ENCODE data around the gene PLD5. TPM values are rescaled to one million over a fixed set of nuclear protein-coding genes. Genes with fewer than 3 reads are reported as not detected.

The PLD5 gene
- total and polyA plus RNA-seq, 4 donors, result under 0.01 to 0.17 (median 0.05) TPM; not detected in 1

GRCh38 chr1:242086093-242086492 lies 438.4 kb downstream of the PLD5 start:
- H3K27me3 ChIP-seq (ENCODE audit: control insufficient read depth in 4 of 4, insufficient read depth in 4 of 4, low read length in 3 of 4), result no peaks in the 10 kb centered on the region
- H3K4me1 ChIP-seq (ENCODE audit: control insufficient read depth in 4 of 4, insufficient read depth in 4 of 4, low read length in 3 of 4), result no peaks in the 10 kb centered on the region
- no peak for DNase-seq (ENCODE audit: low spot score)
- no peak overlapping the region for H3K27ac ChIP-seq (ENCODE audit: low read depth in 1 of 2, low read length in 2 of 2)
- TF ChIP-seq FOXA2 (IDR thresholded peaks at IDR 0.05) (no peak), CTCF (IDR thresholded peaks at IDR 0.05; ENCODE audit: low read depth, low read length, missing input control) (no peak), ATF3 (IDR thresholded peaks at IDR 0.05) (no peak), HNF4G (IDR thresholded peaks at IDR 0.05) (no peak), YY1 (IDR thresholded peaks at IDR 0.05) (no peak)
- no peaks in the 10 kb centered on the region for H3K36me3 ChIP-seq (ENCODE audit: control insufficient read depth in 4 of 4, insufficient read depth in 3 of 4, low read depth in 1 of 4, low read length in 3 of 4)
- H3K9ac ChIP-seq (ENCODE audit: low read depth in 1 of 2, low read length in 2 of 2), result no peak overlapping the region
- WGBS, result 63% methylated on average over 3 of the region's 3 CpGs
- no peak overlapping the region for H3K4me3 ChIP-seq (ENCODE audit: low read depth in 1 of 3, low read length in 3 of 3)
- H3K9me3 ChIP-seq (ENCODE audit: control insufficient read depth in 4 of 4, low read length in 3 of 4), result no peaks in the 10 kb centered on the region

GRCh38 chr1:242083742-242084141 lies 440.8 kb downstream of the PLD5 start:
- Histone ChIP-seq H3K27me3 (ENCODE audit: control insufficient read depth in 4 of 4, insufficient read depth in 4 of 4, low read length in 3 of 4) (no peaks in the 10 kb centered on the region), H3K9ac (ENCODE audit: low read depth in 1 of 2, low read length in 2 of 2) (no peak overlapping the region), H3K36me3 (ENCODE audit: control insufficient read depth in 4 of 4, insufficient read depth in 3 of 4, low read depth in 1 of 4, low read length in 3 of 4) (no peaks in the 10 kb centered on the region), H3K27ac (ENCODE audit: low read depth in 1 of 2, low read length in 2 of 2) (no peak overlapping the region), H3K4me3 (ENCODE audit: low read depth in 1 of 3, low read length in 3 of 3) (no peak overlapping the region), H3K4me1 (ENCODE audit: control insufficient read depth in 4 of 4, insufficient read depth in 4 of 4, low read length in 3 of 4) (no peaks in the 10 kb centered on the region), H3K9me3 (ENCODE audit: control insufficient read depth in 4 of 4, low read length in 3 of 4) (no peaks in the 10 kb centered on the region)
- DNase-seq (ENCODE audit: low spot score), result no peak
- WGBS, result 54% methylated on average over 2 of the region's 2 CpGs
- no peak for TF ChIP-seq JUND (IDR thresholded peaks at IDR 0.05)
- no peak for TF ChIP-seq EGR1 (IDR thresholded peaks at IDR 0.05; ENCODE audit: low read depth in 2 of 2)
- no peak for TF ChIP-seq YY1 (IDR thresholded peaks at IDR 0.05)
- no peak for TF ChIP-seq TAF1 (conservative IDR thresholded peaks at IDR 0.05)
- TF ChIP-seq SP1 (IDR thresholded peaks at IDR 0.05), result no peak
- TF ChIP-seq FOXA1 (IDR thresholded peaks at IDR 0.05), result no peak
- TF ChIP-seq GABPA (IDR thresholded peaks at IDR 0.05 in 1 of 2, conservative IDR thresholded peaks at IDR 0.05 in 1 of 2), result no peak
- no peak for TF ChIP-seq ATF3 (IDR thresholded peaks at IDR 0.05)
- TF ChIP-seq HNF4A (conservative IDR thresholded peaks at IDR 0.05), result no peak
- no peak for TF ChIP-seq HNF4G (IDR thresholded peaks at IDR 0.05)
- TF ChIP-seq RXRA (IDR thresholded peaks at IDR 0.05), result no peak
- no peak for TF ChIP-seq FOXA2 (IDR thresholded peaks at IDR 0.05)
- no peak for TF ChIP-seq ZBTB33 (IDR thresholded peaks at IDR 0.05)
- TF ChIP-seq NR2F2 (IDR thresholded peaks at IDR 0.05), result no peak
- no peak for TF ChIP-seq CTCF (IDR thresholded peaks at IDR 0.05; ENCODE audit: low read depth, low read length, missing input control)
- TF ChIP-seq REST (IDR thresholded peaks at IDR 0.05), result no peak
- no peak for TF ChIP-seq RAD21 (IDR thresholded peaks at IDR 0.05)
- no peak for TF ChIP-seq MAX (IDR thresholded peaks at IDR 0.05)

Data from liver (tissue), 9 donors.